ENCODE results near the gene FOSL1.
"Not testable (repeated sequence)": the region's sequence is repeated elsewhere in the genome, so short reads cannot be mapped to it uniquely, and the experiment has no call there.

The FOSL1 gene

DNA sequence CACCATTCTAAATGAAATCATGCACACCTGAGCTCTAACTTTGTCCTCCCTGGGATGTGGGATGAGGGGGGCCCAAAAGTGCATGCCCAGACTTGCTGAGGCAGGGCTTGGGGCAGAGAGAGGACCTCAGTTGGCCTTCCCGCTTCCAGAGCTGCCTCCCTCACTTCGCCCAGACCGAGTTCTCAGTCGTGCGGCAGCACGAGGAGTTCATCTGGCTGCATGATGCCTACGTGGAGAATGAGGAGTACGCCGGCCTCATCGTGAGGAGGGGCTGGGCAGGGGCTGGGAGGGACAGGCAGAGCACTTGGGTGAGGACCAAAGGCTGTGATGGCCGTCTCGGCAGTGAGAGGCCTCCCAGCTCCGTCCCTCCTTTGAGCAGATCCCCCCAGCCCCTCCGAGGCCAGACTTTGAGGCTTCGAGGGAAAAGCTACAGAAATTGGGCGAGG, 50.4 kb downstream of the FOSL1 start:
- DNase-seq: no peak

DNA sequence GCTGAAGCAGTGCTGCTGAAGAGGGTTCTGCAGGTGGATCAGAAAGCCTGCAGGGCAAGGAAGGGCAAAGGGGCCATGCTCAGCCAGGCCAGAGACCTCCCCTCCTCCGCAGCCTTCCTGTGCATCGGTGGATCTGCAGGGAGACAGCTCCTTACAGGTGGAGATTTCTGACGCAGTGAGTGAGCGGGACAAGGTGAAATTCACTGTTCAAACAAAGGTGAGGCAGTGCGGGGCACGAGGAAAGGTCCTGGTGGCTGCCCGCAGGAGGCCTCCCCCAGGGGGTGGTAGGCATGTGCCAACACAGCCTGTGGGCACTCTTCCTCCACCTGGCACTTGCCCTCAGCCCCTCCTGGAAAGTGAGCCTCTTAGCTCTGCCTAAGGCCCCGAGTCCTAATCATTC, 50.8 kb downstream of the FOSL1 start:
- no peak for DNase-seq

DNA sequence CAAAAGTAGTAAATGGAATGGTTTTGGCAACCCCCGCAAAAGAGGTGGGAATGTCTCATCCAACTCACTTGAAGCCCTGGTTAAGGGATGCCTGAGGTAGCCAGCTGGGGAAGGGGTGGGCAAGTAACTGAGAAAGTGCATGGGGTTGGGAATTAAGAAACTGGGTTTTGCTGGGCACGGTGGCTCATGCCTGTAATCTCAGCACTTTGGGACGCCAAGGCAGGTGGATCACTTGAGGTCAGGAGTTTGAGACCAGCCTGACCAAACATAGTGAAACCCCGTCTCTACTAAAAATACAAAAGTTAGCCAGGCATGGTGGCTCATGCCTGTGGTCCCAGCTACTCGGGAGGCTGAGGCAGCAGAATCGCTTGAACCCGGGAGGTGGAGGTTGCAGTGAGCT, 51.5 kb downstream of the FOSL1 start:
- DNase-seq: not testable (repeated sequence)

DNA sequence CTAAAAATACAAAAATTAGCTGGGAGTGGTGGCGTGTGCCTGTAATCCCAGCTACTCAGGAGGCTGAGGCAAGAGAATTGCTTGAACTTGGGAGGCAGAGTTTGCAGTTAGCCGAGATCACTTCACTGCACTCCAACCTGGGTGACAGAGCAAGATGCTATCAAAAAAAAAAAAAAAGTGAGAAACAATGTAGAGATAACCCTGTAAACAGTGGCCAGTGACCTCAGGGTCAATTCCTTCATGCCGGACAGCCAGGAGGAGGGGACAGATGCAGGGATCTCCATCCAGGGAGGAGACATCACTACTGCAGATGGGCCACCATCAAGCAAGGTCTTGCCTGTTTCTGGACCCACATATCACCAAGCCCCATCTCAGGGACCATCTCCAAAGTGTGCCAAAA, 52.4 kb downstream of the FOSL1 start:
- no peak for DNase-seq

DNA sequence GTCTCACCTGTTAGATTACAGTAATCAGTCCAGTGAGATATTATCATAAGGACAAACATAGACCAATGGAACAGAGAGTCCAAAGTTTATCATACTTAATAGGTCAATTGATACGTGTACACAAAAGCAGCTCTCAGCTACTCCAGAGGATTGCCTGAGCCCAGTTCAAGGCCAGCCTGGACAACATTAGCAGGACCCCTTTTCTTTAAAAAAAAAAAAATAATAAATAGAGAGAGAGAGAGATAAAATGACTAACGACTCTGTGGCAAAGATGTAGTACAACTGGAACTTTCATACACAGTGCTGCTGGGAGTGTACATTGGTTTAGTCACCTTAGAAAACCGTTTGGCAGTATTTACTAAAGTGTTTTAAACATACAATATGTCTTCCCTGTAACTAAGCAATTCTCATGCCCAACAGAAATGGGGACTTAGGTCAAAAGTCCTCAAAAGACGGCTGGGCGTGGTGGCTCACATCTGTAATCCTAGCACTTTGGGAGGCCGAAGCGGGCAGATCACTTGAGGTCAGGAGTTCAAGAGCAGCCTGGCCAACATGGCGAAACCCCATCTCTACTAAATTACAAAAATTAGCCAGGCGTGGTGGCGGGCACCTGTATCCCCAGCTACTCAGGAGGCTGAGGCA, 55.8 kb downstream of the FOSL1 start:
- no peak for DNase-seq

DNA sequence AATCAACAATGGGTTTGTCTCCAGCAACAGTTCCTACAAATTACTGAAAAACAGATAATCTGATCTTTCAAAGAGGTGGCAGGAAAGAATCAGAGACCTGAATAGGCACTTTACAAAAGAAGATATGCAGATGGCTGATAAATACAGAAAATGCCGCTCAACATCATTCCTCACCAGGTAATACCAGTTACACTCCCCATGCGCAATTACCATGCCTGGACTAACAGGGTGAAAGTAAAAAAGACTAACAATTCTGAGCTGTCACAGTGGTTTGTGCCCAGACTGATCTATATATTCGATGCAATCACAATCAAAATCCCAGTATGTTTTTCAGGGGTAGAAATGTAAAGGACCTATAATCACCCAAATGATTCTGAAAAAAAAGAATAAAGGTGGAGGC, 56.4 kb downstream of the FOSL1 start:
- DNase-seq: no peak

DNA sequence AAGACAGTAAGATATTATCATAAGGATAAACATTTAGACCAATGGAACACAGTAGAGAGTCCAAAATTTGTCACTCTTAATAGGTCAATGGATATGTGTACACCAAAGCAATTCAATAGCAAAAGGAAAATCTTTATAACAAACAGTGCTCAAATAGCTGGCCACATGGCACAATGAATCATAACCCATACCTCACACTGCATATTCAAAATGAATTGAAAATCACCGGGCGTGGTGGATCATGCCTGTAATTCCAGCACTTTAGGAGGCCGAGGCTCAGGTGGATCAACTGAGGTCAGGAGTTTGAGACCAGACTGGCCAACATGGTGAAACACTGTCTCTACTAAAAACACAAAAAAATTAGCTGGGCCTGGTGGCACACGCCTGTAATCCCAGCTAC, 58.0 kb downstream of the FOSL1 start:
- no peak for DNase-seq
